GM12874 (cell line): ENCODE data around the gene H6PD.

ENCODE experiments used
- TF ChIP-seq, protein P1 (sequence below): IDR thresholded peaks from 2 replicates; pipeline ENCODE4 v1.5.1; 2011; ENCODE audit warnings: low read depth, mild to moderate bottlenecking, control low read depth, low read length, moderate library complexity; ENCODE audit not compliant: insufficient read depth

The H6PD gene

DNA sequence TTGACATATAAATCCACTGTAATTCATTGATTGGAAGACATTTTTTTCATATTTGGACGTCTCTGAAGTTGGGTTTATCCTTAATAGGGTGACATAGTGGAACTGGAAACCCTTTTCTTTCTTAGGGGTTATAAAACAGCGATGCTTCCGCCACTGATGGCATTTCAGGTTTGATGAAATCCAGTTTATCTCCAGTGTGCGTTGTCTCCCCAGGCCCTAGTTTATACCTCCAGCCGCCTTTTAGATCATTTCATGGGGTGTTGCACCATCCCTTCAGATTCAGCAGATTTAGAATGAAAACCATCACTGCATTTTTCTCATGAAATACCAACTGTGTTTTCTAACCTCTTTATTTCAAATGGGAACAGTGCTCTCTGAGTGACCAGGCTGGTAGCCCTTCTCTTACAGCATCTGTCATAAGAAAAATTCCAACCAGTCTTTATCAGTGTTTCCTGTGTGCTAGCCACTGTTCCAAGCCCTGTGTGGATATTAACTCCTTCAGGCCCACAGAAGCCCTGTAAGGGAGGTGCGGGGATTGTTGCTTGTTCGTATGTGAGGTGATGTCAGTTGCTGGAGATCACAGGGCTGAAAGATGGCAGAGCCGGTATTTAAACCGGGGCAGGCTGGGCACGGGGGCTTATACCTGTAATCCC lies 19.0 kb downstream of the H6PD start:
- TF ChIP-seq, protein P1, sequence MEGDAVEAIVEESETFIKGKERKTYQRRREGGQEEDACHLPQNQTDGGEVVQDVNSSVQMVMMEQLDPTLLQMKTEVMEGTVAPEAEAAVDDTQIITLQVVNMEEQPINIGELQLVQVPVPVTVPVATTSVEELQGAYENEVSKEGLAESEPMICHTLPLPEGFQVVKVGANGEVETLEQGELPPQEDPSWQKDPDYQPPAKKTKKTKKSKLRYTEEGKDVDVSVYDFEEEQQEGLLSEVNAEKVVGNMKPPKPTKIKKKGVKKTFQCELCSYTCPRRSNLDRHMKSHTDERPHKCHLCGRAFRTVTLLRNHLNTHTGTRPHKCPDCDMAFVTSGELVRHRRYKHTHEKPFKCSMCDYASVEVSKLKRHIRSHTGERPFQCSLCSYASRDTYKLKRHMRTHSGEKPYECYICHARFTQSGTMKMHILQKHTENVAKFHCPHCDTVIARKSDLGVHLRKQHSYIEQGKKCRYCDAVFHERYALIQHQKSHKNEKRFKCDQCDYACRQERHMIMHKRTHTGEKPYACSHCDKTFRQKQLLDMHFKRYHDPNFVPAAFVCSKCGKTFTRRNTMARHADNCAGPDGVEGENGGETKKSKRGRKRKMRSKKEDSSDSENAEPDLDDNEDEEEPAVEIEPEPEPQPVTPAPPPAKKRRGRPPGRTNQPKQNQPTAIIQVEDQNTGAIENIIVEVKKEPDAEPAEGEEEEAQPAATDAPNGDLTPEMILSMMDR = no peak

- TF ChIP-seq, protein P1 = no peak
Observed at GRCh38 chr1:9256332-9256731, 21.8 kb downstream of the H6PD start.

- TF ChIP-seq, protein P1 = no peak
Observed at GRCh38 chr1:9257851-9258250, 23.3 kb downstream of the H6PD start.

DNA sequence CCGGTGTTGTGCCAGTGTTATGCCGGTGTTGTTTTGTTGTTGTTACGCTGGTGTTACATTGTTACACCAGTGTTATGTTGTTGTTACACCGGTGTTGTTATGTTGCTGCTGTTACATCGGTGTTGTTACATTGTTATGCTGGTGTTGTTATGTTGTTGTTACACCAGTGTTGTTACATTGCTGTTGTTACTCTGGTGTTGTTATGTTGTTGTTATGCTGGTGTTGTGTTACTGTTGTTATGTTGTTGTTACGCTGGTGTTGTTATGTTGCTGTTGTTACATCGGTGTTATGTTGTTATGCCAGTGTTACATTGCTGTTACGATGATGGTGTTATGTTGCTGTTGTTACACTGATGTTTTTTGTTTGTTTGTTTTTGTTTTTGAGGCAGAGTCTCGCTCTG lies 24.1 kb downstream of the H6PD start:
- TF ChIP-seq, protein P1 = no peak

GRCh38 chr1:9260059-9260766 lies 25.6 kb downstream of the H6PD start:
- TF ChIP-seq, protein P1 = no peak

DNA sequence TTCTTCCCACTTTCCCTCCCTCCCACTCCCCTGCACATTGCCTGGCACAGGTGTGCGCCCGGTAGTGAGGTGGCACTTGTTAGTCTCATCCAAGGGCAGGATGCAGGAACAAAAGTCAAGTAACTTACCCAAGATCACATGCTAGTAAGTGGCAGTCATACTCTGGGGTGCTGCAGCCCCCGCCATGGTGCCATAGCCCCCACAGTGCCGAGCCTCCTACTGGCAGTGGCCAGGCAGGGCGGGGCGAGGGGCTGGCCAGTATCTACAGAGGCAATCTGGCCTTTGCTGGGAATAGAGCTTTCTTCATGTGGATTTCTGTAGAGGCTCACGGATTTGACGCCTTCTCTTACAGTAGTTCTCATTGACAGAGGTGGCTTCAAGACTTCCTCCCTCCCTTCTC lies 26.9 kb downstream of the H6PD start:
- TF ChIP-seq, protein P1 = no peak

DNA sequence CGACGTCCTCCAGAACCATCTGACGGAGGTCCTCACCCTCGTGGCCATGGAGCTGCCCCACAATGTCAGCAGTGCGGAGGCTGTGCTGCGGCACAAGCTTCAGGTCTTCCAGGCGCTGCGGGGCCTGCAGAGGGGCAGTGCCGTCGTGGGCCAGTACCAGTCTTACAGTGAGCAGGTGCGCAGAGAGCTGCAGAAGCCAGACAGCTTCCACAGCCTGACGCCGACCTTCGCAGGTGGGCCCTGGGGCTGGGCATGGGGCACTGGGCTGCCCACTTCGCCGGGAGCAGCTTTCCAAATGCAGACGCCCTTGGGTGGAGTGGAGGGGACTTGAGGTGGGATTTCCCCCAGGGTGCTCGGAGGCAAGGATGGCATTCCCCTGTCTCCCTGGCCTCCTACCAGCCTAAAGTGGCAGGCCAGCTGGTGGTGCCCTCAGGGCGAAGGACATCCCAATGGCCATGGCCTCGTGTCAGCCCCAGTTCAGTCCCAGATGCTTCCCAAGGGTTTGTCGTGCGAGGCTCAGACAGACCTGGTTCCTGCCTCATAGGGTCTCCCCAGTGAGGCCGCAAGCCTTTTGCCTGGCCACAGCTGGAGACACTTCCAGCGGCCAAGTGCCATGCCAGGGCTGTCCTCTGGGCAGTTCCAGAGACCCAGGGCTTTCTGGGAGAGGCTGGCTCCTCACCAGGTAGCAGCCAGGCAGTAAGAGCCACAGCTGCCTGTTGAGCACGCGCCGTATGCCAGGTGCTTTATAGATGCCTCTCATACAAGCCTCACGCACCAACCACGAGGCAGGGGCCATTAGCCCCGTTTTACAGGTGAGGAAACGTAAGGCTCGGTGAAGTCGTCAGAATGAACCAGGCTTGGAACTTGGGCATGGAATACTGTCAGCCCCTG lies 27.8 kb downstream of the H6PD start:
- TF ChIP-seq, protein P1 = no peak
